HL-60 (cell line): Measurements from ENCODE around the gene LSM4.

Experiments
- DNase-seq, 2 experiments: peaks; one replicate each; pipeline ENCODE4 v3.0.0-alpha.2; 2010 to 2020; ENCODE audit warnings: low read depth in 1 of 2, low spot score in 1 of 2
- H3K27ac ChIP-seq: fragments of 250-450 bp; sonication (Bioruptor Pico); replicated peaks from 2 replicates; pipeline ENCODE4 v1.5.1; 2020; ENCODE audit warnings: mild to moderate bottlenecking, moderate library complexity
- H3K27me3 ChIP-seq: fragments of 250-450 bp; sonication (Bioruptor Pico); 2 replicates; pipeline ENCODE4 v1.5.1; 2021; ENCODE audit warnings: mild to moderate bottlenecking, moderate library complexity; ENCODE audit not compliant: insufficient read depth, poor library complexity, severe bottlenecking
- H3K4me3 ChIP-seq: replicated peaks from 2 replicates; pipeline ENCODE4 v1.5.1; 2011; ENCODE audit warnings: mild to moderate bottlenecking, control low read depth, low read length; ENCODE audit not compliant: insufficient read depth
- GABPA ChIP-seq: IDR thresholded peaks from 2 replicates; pipeline ENCODE4 v1.6.1; 2012; ENCODE audit warnings: low read depth
- POLR2AphosphoS5 ChIP-seq: IDR thresholded peaks from 2 replicates; pipeline ENCODE4 v1.6.1; 2012; ENCODE audit warnings: low read depth
- SPI1 ChIP-seq: IDR thresholded peaks from 2 replicates; pipeline ENCODE4 v1.6.1; 2012; ENCODE audit warnings: low read depth, mild to moderate bottlenecking, borderline replicate concordance
- TF ChIP-seq, protein P1 (sequence below): IDR thresholded peaks from 2 replicates; pipeline ENCODE4 v1.6.1; 2012; ENCODE audit warnings: low read depth; ENCODE audit not compliant: insufficient replicate concordance
- TF ChIP-seq, protein P2 (sequence below): IDR thresholded peaks from one replicate; pipeline ENCODE4 v1.5.1; 2011; ENCODE audit warnings: low read length, control low read depth, inconsistent platforms; ENCODE audit not compliant: insufficient read depth

The LSM4 gene

DNA sequence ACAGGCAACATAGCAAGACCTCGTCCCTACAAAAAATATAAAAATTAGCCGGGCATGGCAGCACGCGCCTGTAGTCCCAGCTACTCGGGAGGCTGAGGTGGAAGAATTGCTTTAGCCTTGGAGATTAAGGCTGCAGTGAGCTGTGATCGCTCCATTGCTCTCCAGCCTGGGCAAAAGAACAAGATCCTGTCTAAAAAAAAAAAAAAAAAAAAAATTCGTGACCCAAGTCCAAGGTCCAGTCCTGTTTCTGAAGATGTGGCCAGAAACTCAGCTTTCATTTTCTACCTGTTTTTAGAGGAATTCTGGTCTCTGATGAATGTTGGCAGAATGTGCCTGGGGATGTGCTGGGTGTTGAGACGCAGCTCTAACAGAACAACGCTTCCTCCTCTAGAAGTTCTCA is 15.7 kb upstream of the LSM4 start:
- Histone ChIP-seq H3K27ac (no peak overlapping the region), H3K27me3 (no peaks in the 10 kb centered on the region), H3K4me3 (no peak overlapping the region)
- DNase-seq, result no peak
- TF ChIP-seq, protein P1, sequence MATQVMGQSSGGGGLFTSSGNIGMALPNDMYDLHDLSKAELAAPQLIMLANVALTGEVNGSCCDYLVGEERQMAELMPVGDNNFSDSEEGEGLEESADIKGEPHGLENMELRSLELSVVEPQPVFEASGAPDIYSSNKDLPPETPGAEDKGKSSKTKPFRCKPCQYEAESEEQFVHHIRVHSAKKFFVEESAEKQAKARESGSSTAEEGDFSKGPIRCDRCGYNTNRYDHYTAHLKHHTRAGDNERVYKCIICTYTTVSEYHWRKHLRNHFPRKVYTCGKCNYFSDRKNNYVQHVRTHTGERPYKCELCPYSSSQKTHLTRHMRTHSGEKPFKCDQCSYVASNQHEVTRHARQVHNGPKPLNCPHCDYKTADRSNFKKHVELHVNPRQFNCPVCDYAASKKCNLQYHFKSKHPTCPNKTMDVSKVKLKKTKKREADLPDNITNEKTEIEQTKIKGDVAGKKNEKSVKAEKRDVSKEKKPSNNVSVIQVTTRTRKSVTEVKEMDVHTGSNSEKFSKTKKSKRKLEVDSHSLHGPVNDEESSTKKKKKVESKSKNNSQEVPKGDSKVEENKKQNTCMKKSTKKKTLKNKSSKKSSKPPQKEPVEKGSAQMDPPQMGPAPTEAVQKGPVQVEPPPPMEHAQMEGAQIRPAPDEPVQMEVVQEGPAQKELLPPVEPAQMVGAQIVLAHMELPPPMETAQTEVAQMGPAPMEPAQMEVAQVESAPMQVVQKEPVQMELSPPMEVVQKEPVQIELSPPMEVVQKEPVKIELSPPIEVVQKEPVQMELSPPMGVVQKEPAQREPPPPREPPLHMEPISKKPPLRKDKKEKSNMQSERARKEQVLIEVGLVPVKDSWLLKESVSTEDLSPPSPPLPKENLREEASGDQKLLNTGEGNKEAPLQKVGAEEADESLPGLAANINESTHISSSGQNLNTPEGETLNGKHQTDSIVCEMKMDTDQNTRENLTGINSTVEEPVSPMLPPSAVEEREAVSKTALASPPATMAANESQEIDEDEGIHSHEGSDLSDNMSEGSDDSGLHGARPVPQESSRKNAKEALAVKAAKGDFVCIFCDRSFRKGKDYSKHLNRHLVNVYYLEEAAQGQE, result no peak
- TF ChIP-seq GABPA (no peak), POLR2AphosphoS5 (no peak), SPI1 (no peak)
- TF ChIP-seq, protein P2, sequence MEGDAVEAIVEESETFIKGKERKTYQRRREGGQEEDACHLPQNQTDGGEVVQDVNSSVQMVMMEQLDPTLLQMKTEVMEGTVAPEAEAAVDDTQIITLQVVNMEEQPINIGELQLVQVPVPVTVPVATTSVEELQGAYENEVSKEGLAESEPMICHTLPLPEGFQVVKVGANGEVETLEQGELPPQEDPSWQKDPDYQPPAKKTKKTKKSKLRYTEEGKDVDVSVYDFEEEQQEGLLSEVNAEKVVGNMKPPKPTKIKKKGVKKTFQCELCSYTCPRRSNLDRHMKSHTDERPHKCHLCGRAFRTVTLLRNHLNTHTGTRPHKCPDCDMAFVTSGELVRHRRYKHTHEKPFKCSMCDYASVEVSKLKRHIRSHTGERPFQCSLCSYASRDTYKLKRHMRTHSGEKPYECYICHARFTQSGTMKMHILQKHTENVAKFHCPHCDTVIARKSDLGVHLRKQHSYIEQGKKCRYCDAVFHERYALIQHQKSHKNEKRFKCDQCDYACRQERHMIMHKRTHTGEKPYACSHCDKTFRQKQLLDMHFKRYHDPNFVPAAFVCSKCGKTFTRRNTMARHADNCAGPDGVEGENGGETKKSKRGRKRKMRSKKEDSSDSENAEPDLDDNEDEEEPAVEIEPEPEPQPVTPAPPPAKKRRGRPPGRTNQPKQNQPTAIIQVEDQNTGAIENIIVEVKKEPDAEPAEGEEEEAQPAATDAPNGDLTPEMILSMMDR, result no peak

DNA sequence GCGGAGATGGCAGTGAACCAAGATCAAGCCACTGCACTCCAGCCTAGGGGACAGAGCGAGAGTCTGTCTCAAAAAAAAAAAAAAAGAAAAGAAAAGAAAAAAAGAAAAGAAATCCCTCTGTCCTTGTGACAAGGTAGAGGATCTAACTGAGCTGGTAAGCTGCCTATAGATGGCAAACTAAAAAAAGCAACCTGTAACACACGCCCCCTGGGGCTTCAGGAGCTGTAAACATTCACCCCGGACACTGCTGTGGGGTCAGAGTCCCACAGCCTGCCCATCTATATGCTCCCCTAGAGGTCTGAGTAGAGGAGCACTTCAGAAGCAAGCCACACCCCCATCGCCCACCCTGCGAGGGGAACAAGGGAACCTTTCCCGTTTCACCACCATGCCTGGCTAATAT is 13.2 kb upstream of the LSM4 start:
- TF ChIP-seq, protein P2, result no peak
- TF ChIP-seq, protein P1, result no peak
- no peak for TF ChIP-seq POLR2AphosphoS5
- no peak for TF ChIP-seq GABPA
- TF ChIP-seq SPI1, result no peak
- Histone ChIP-seq H3K27ac (no peak overlapping the region), H3K4me3 (no peak overlapping the region), H3K27me3 (no peaks in the 10 kb centered on the region)
- DNase-seq, result no peak

DNA sequence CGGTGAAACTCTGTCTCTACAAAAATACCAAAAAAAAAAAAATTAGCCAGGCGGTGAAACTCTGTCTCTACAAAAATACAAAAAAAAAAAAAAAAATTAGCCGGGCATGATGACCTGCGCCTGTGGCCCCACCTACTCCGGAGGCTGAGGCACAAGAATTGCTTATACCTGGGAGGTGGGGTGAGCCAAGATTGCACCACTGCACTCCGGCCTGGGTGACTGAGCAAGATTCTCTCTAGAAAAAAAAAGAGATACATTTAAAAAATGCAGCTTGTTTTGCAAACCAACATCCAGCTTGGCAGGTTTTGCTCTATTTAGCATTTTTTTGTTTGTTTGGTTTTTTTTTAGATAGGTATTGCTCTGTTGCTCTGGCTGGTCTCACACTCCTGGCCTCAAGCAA is 10.8 kb upstream of the LSM4 start:
- DNase-seq, result no peak
- no peak overlapping the region for H3K4me3 ChIP-seq
- H3K27me3 ChIP-seq, result no peaks in the 10 kb centered on the region
- no peak overlapping the region for H3K27ac ChIP-seq
- no peak for TF ChIP-seq SPI1
- no peak for TF ChIP-seq GABPA
- TF ChIP-seq POLR2AphosphoS5, result no peak
- TF ChIP-seq, protein P2, result no peak
- TF ChIP-seq, protein P1, result no peak
